K562 (cell line): ENCODE measurements around the gene ADGRG1. TPM values are rescaled to one million over a fixed set of nuclear protein-coding genes. Genes with fewer than 3 reads are reported as not detected.

Source experiments
- ATAC-seq: fragments of 200-7000 bp; cut with Tn5 transposase; 3 replicates; pipeline ENCODE4 v1.9.1; 2020; ENCODE audit warnings: moderate library complexity
- BruUV-seq: library from RNA; stranded (reverse); fragments of 400-500 nt; replicated peaks from 2 replicates; lab custom pipeline; 2021; lab: Mats Ljungman, UMichigan
- CTCF ChIA-PET: fragments of 300-600 bp; formaldehyde crosslinking; extraction: SDS; loops from one replicate; lab custom pipeline; 2021; ENCODE audit warnings: low intra/inter-chr PET ratio; lab: Yijun Ruan, JAX
- POLR2A ChIA-PET: fragments of 300-600, 350-650 bp; sonication (Branson Sonifier 250); formaldehyde crosslinking; extraction: SDS; loops from one replicate; lab custom pipeline; 2021; ENCODE audit warnings: antibody characterized with exemption, inconsistent platforms; lab: Yijun Ruan, JAX
- DNase-seq, 4 experiments: peaks; one replicate each; pipeline versions ENCODE4 v3.0.0 to v3.0.0-alpha.2; 2011 to 2018; ENCODE audit warnings: low spot score in 3 of 4, mixed read lengths in 3 of 4; ENCODE audit errors: extremely low read depth in 1 of 4
- FAIRE-seq: peaks from 2 replicates; lab custom pipeline; 2011; peaks lifted over from hg19 to GRCh38; lab: Jason Lieb, UNC
- H2AFZ ChIP-seq: 2 replicates; pipeline ENCODE4 v1.6.0; 2011; ENCODE audit warnings: low read depth, low read length, control low read depth, inconsistent platforms
- H3K27ac ChIP-seq: fragments of 200-600 bp; 3 replicates; pipeline ENCODE4 v1.8.0; 2011; ENCODE audit warnings: low read depth, mild to moderate bottlenecking, control low read depth, inconsistent platforms, low read length, moderate library complexity, mixed read lengths; ENCODE audit errors: extremely low read depth
- H3K27me3 ChIP-seq, 2 experiments: fragments of 300-600 bp in 1 of 2; 2 replicates in 1 of 2; 3 replicates in 1 of 2; pipeline versions ENCODE4 v1.6.0 to v1.8.0; 2011; ENCODE audit warnings: inconsistent platforms in 2 of 2, low read length in 2 of 2, mild to moderate bottlenecking in 1 of 2, mixed read lengths in 1 of 2, moderate library complexity in 1 of 2; ENCODE audit not compliant: control insufficient read depth in 2 of 2, insufficient read depth in 2 of 2
- H3K36me3 ChIP-seq: fragments of 300-600 bp; 3 replicates; pipeline ENCODE4 v1.8.0; 2011; ENCODE audit warnings: mild to moderate bottlenecking, low read length, inconsistent platforms; ENCODE audit not compliant: control insufficient read depth, insufficient read depth
- H3K4me1 ChIP-seq, 2 experiments: fragments of 200-600 bp in 1 of 2; replicated peaks in 1 of 2; 2 replicates in 1 of 2; 3 replicates in 1 of 2; pipeline versions ENCODE4 v1.5.1 to v1.8.0; 2011; ENCODE audit warnings: inconsistent platforms in 2 of 2, low read length in 2 of 2, mild to moderate bottlenecking in 1 of 2, mixed read lengths in 1 of 2, moderate library complexity in 1 of 2; ENCODE audit not compliant: control insufficient read depth in 2 of 2, insufficient read depth in 2 of 2
- H3K4me2 ChIP-seq: 2 replicates; pipeline ENCODE4 v1.6.1; 2011; ENCODE audit warnings: low read length, control low read depth, inconsistent platforms, mixed read lengths; ENCODE audit not compliant: insufficient read depth
- H3K4me3 ChIP-seq: fragments of 200-600 bp; sonication (generic), shearing (Covaris generic); 2 replicates; pipeline ENCODE4 v1.5.1; 2016; ENCODE audit warnings: control low read depth, inconsistent platforms
- H3K79me2 ChIP-seq: fragments of 200-600 bp; 3 replicates; pipeline ENCODE4 v1.8.0; 2011; ENCODE audit warnings: low read length, inconsistent platforms; ENCODE audit not compliant: control insufficient read depth, insufficient read depth
- H3K9ac ChIP-seq, 2 experiments: 2 replicates each; pipeline versions ENCODE4 v1.6.0 to v1.6.1; 2011; ENCODE audit warnings: low read depth in 2 of 2, low read length in 2 of 2, control low read depth in 1 of 2, inconsistent platforms in 1 of 2, mild to moderate bottlenecking in 1 of 2, mixed read lengths in 1 of 2; ENCODE audit not compliant: insufficient read depth in 1 of 2
- H3K9me1 ChIP-seq: one replicate; pipeline ENCODE4 v1.6.0; 2011; ENCODE audit warnings: inconsistent platforms, mild to moderate bottlenecking, low read length, moderate library complexity; ENCODE audit not compliant: control insufficient read depth, insufficient read depth
- H3K9me3 ChIP-seq: replicated peaks from 2 replicates; pipeline ENCODE4 v1.5.1; 2011; ENCODE audit warnings: low read depth, low read length, inconsistent platforms; ENCODE audit not compliant: control insufficient read depth, insufficient read depth
- H4K20me1 ChIP-seq: replicated peaks from 2 replicates; pipeline ENCODE4 v1.6.1; 2011; ENCODE audit warnings: low read length, inconsistent platforms, mixed read lengths; ENCODE audit not compliant: control insufficient read depth, insufficient read depth
- CBX3 ChIP-seq, 2 experiments: IDR thresholded peaks; 1 replicate in 1 of 2; 2 replicates in 1 of 2; pipeline ENCODE4 v1.6.1; 2012; ENCODE audit warnings: inconsistent platforms in 2 of 2, low read length in 2 of 2, borderline replicate concordance in 1 of 2, control low read depth in 1 of 2
- CEBPG ChIP-seq, 3 experiments: fragments of 200-800 bp in 1 of 3; sonication (Bioruptor generic) in 1 of 3; sonication (generic) in 1 of 3; formaldehyde crosslinking in 1 of 3; IDR thresholded peaks in 2 of 3; conservative IDR thresholded peaks in 1 of 3; 2 replicates each; pipeline versions ENCODE4 v1.6.1 to v1.8.0; 2016 to 2022; ENCODE audit warnings: missing compliant biosample characterization in 2 of 3, missing genetic modification characterization in 2 of 3, mild to moderate bottlenecking in 1 of 3, missing genetic modification reagents in 1 of 3
- CREM ChIP-seq: IDR thresholded peaks from 2 replicates; pipeline ENCODE4 v1.6.1; 2014; ENCODE audit warnings: antibody characterized with exemption, low read depth
- E2F3 ChIP-seq: fragments of 250-450 bp; sonication (Bioruptor Pico); IDR thresholded peaks from 2 replicates; pipeline ENCODE4 v1.4.0; 2020; ENCODE audit warnings: mild to moderate bottlenecking
- ETV5 ChIP-seq: sonication (generic); formaldehyde crosslinking; IDR thresholded peaks from 2 replicates; pipeline ENCODE4 v1.4.0; 2020; ENCODE audit warnings: low read depth, mild to moderate bottlenecking, missing genetic modification reagents
- FOSL1 ChIP-seq: fragments of 200-800 bp; sonication (Bioruptor generic); conservative IDR thresholded peaks from 2 replicates; pipeline ENCODE4 v1.6.1; 2016; ENCODE audit warnings: missing genetic modification characterization, missing compliant biosample characterization
- HMG20A ChIP-seq: fragments of 450-650 bp; formaldehyde crosslinking; conservative IDR thresholded peaks from 2 replicates; pipeline ENCODE4 v1.4.0; 2020; ENCODE audit warnings: mild to moderate bottlenecking, mixed read lengths
- KLF16 ChIP-seq: IDR thresholded peaks from 2 replicates; pipeline ENCODE4 v1.6.1; 2016; ENCODE audit warnings: antibody characterized with exemption
- KLF6 ChIP-seq: fragments of 250-450 bp; sonication (Bioruptor Pico); IDR thresholded peaks from 2 replicates; pipeline ENCODE4 v1.4.0; 2020; ENCODE audit warnings: mild to moderate bottlenecking, moderate library complexity, borderline replicate concordance
- MECOM ChIP-seq: fragments of 250-450 bp; sonication (Bioruptor Pico); IDR thresholded peaks from 2 replicates; pipeline ENCODE4 v1.8.0; 2022; ENCODE audit warnings: inconsistent platforms
- MXI1 ChIP-seq: IDR thresholded peaks from 2 replicates; pipeline ENCODE4 v1.6.1; 2011; ENCODE audit warnings: low read depth, mild to moderate bottlenecking, improper control_type of control experiment, low read length
- NFE2 ChIP-seq: IDR thresholded peaks from 2 replicates; pipeline ENCODE4 v1.6.1; 2014; ENCODE audit warnings: antibody characterized with exemption, low read depth
- PRMT5 ChIP-seq: sonication (generic); formaldehyde crosslinking; IDR thresholded peaks from 2 replicates; pipeline ENCODE4 v1.5.0; 2020; ENCODE audit warnings: missing genetic modification reagents
- RBM34 ChIP-seq: fragments of 200-400 bp; formaldehyde crosslinking; IDR thresholded peaks from 2 replicates; pipeline ENCODE4 v1.6.1; 2018; ENCODE audit warnings: low read length, borderline replicate concordance; ENCODE audit not compliant: insufficient read depth
- SMARCC2 ChIP-seq: fragments of 450-650 bp; IDR thresholded peaks from 2 replicates; pipeline ENCODE4 v1.6.1; 2017; ENCODE audit warnings: antibody characterized with exemption, moderate library complexity, mild to moderate bottlenecking, low read depth
- SPI1 ChIP-seq: IDR thresholded peaks from 2 replicates; pipeline ENCODE4 v1.6.1; 2011; ENCODE audit warnings: low read depth, low read length, control low read depth, borderline replicate concordance
- ZBTB8A ChIP-seq: fragments of 450-650 bp; IDR thresholded peaks from 2 replicates; pipeline ENCODE4 v1.6.1; 2018; ENCODE audit warnings: mild to moderate bottlenecking, moderate library complexity; ENCODE audit not compliant: partially characterized antibody
- ZNF12 ChIP-seq: sonication (generic); formaldehyde crosslinking; IDR thresholded peaks from 2 replicates; pipeline ENCODE4 v1.4.0; 2020; ENCODE audit warnings: mild to moderate bottlenecking, missing genetic modification reagents
- ZNF174 ChIP-seq: fragments of 250-450 bp; sonication (Bioruptor Pico); IDR thresholded peaks from 2 replicates; pipeline ENCODE4 v1.4.0; 2020; ENCODE audit warnings: mild to moderate bottlenecking
- ZNF316 ChIP-seq: fragments of 450-650 bp; IDR thresholded peaks from 2 replicates; pipeline ENCODE4 v1.6.1; 2016
- ZNF395 ChIP-seq: fragments of 200-800 bp; sonication (Bioruptor generic); IDR thresholded peaks from 2 replicates; pipeline ENCODE4 v1.6.1; 2017; ENCODE audit warnings: missing genetic modification characterization, missing compliant biosample characterization
- ZNF41 ChIP-seq: fragments of 250-450 bp; sonication (Bioruptor Pico); conservative IDR thresholded peaks from 2 replicates; pipeline ENCODE4 v1.4.0; 2020; ENCODE audit warnings: mild to moderate bottlenecking
- ZNF589 ChIP-seq: fragments of 200-800 bp; sonication (Bioruptor generic); IDR thresholded peaks from 2 replicates; pipeline ENCODE4 v1.6.1; 2016; ENCODE audit warnings: low read depth, missing genetic modification characterization, missing compliant biosample characterization
- WGBS: fragments of 100-300 bp; shearing (Covaris generic); methylation state at CpG from one replicate; pipeline ENCODE4 v1.1.6; 2016; ENCODE audit warnings: low coverage, mixed read lengths; ENCODE audit not compliant: insufficient coverage; ENCODE audit errors: missing lambda C conversion rate; 5-methylcytosine and 5-hydroxymethylcytosine counted together
- in situ Hi-C: fragments of 300-500 bp; cut with MboI; formaldehyde crosslinking; loops from 4 replicates; pipeline ENCODE4 v1.15.0; 2018; ENCODE audit warnings: inconsistent platforms, mixed read lengths
- intact Hi-C: fragments of 100-400 bp; cut with micrococcal nuclease; formaldehyde crosslinking; loops from 2 replicates; pipeline ENCODE4 v1.14.2; 2022
- polyA plus RNA-seq, 8 experiments: library from polyadenylated mRNA; depleted of rRNA in 4 of 8; stranded (reverse) in 5 of 8; unstranded in 3 of 8; fragments of >200 nt; fragmentation: Nextera tagmentation in 2 of 8; fragmentation: Illumina TruSeq in 1 of 8; extraction: Ambion mirVana in 2 of 8; extraction: Trizol in 1 of 8; gene quantifications; 2 replicates each; pipeline versions ENCODE4 v1.2.1 to v1.2.3, GENCODE V29; 2011 to 2014; ENCODE audit warnings: inconsistent platforms in 1 of 8, missing spikeins in 1 of 8
- total RNA-seq, 7 experiments: library from RNA; depleted of rRNA in 6 of 7; stranded (reverse); fragments of >200 nt in 6 of 7; fragmentation: Illumina TruSeq in 2 of 7; extraction: Trizol in 2 of 7; gene quantifications; 2 replicates each; pipeline versions ENCODE4 v1.2.1 to v1.2.3, GENCODE V29; 2011 to 2021; ENCODE audit warnings: low replicate concordance in 1 of 7

The ADGRG1 gene
- total and polyA plus RNA-seq, 9 of the 15 experiments (the other 6 are each of a cell fraction or from before 2014, with no cell fraction given) = 0.04 to 0.31 (median 0.16) TPM; not detected in 6

GRCh38 chr16:57590654-57591085, 37.8 kb upstream of the ADGRG1 start:
- Histone ChIP-seq H3K36me3 (no peaks in the 10 kb centered on the region), H3K79me2 (no peaks in the 10 kb centered on the region), H3K9ac (peak overlapping the region in 1 of 2 experiments; percentile 20; a peak in 1 of 4 replicates), H3K4me2 (peak overlapping the region; percentile 56), H3K27ac (no peak overlapping the region), H3K4me1 (peaks cover 6 to 11% of the 10 kb centered on the region in 2 experiments; a peak in 4 of 5 replicates), H4K20me1 (peaks cover 6% of the 10 kb centered on the region; the same call in 1 of the 2 replicates), H3K4me3 (no peak overlapping the region), H3K9me1 (no peaks in the 10 kb centered on the region), H3K27me3 (peaks cover 2 to 8% of the 10 kb centered on the region in 2 experiments; a peak in 2 of 5 replicates), H2AFZ (0 out of 2 replicates have a peak overlapping the region, but pooled peaks have one; percentile 1), H3K9me3 (no peaks in the 10 kb centered on the region; the same call in 1 of the 2 replicates)
- POLR2A ChIA-PET = interaction anchor here (0.6 kb wide), 3 partner anchors 10 to 48 kb away, joined by 3 to 5 read pairs (median 3); partner anchors contain the start of gene ADGRG5
- ATAC-seq (peak; percentile 55), DNase-seq (peak in 1 of 4 experiments; percentile 32), FAIRE-seq (no peak)
- CTCF ChIA-PET = interaction anchor here (0.5 to 2.8 kb wide), 9 partner anchors 15 to 1849 kb away, joined by 3 to 65 read pairs (median 4); no protein-coding TSS in a partner anchor
- in situ Hi-C loops (no loop called here), intact Hi-C loops (loop anchor here (1.0 to 10.0 kb wide), 3 partner anchors 59 to 274 kb away; no protein-coding TSS in a partner anchor)
- WGBS = under 1% methylated on average over 8 of the region's 8 CpGs
- no TSS peak for BruUV-seq
- TF ChIP-seq CBX3 (IDR thresholded peaks at IDR 0.05; ENCODE audit: borderline replicate concordance in 1 of 2, low read length in 2 of 2) = no peak
- TF ChIP-seq SMARCC2 = no peak
- no peak for TF ChIP-seq KLF16
- no peak for TF ChIP-seq CEBPG (CRISPR knock-in tag; IDR thresholded peaks at IDR 0.05)
- TF ChIP-seq CEBPG (tag; conservative IDR thresholded peaks at IDR 0.05 in 1 of 2, IDR thresholded peaks at IDR 0.05 in 1 of 2) = 0 out of 4 replicates have a peak, but pooled peaks of 1 of the 2 experiments have one; percentile 55
- TF ChIP-seq ETV5 (CRISPR knock-in tag) = 0 out of 2 replicates have a peak, but pooled peaks have one; percentile 22
- no peak for TF ChIP-seq ZNF12 (CRISPR knock-in tag)
- 0 out of 2 replicates have a peak, but pooled peaks have one; percentile 21 for TF ChIP-seq SPI1
- TF ChIP-seq ZNF316 = no peak
- TF ChIP-seq KLF6 (CRISPR knock-in tag) = no peak
- TF ChIP-seq ZNF395 (CRISPR knock-in tag) = no peak
- TF ChIP-seq MECOM (CRISPR knock-in tag) = no peak
- TF ChIP-seq ZNF174 (CRISPR knock-in tag) = no peak
- no peak for TF ChIP-seq HMG20A (CRISPR knock-in tag)
- no peak for TF ChIP-seq MXI1
- no peak for TF ChIP-seq NFE2
- no peak for TF ChIP-seq PRMT5 (CRISPR knock-in tag)
- 0 out of 2 replicates have a peak, but pooled peaks have one; percentile 33 for TF ChIP-seq ZNF589
- no peak for TF ChIP-seq CREM
- TF ChIP-seq FOSL1 (tag) = peak; percentile 59
- no peak for TF ChIP-seq ZNF41
- TF ChIP-seq ZBTB8A = no peak
- no peak for TF ChIP-seq E2F3 (CRISPR knock-in tag)
- TF ChIP-seq RBM34 = no peak
